ENCODE measurements around the gene PRR20G. TPM values are rescaled to one million over a fixed set of nuclear protein-coding genes. Genes with fewer than 3 reads are reported as not detected.

PRR20G gene
- total and polyA plus RNA-seq, 2 experiments from 2014 or later: 0.39 TPM; not detected in 1

- no peaks in the 10 kb centered on the region for H3K27me3 ChIP-seq (ENCODE audit: insufficient read depth)
- H2AFZ ChIP-seq: no peak overlapping the region
- Mint-ChIP-seq H3K27ac (no peak overlapping the region), H3K36me3 (ENCODE audit: low read depth) (0 out of 3 replicates have a peak, but pooled peaks cover under 1% of the 10 kb centered on the region), H3K9me3 (peaks cover 18% of the 10 kb centered on the region), H3K27me3 (ENCODE audit: insufficient read depth, low read depth, poor library complexity) (peaks cover 5% of the 10 kb centered on the region), H3K4me3 (no peak overlapping the region), H3K4me1 (no peaks in the 10 kb centered on the region)
- no peaks in the 10 kb centered on the region for H4K20me1 ChIP-seq (replicated peaks; ENCODE audit: insufficient read depth)
- H3K4me3 ChIP-seq: no peak overlapping the region
- TF ChIP-seq ZNF462 (CRISPR knock-in tag; IDR thresholded peaks at IDR 0.05) (no peak), NANOG (IDR thresholded peaks at IDR 0.05; ENCODE audit: borderline replicate concordance) (no peak), JUNB (IDR thresholded peaks at IDR 0.05; ENCODE audit: unreplicated experiment) (no peak), CTCF (conservative IDR thresholded peaks at IDR 0.05; ENCODE audit: low read depth in 2 of 2) (no peak), CREB1 (CRISPR knock-in tag; IDR thresholded peaks at IDR 0.05; ENCODE audit: low read depth) (no peak), EZH2 (IDR thresholded peaks at IDR 0.05; ENCODE audit: low read depth, unreplicated experiment) (no peak), POLR2AphosphoS5 (IDR thresholded peaks at IDR 0.05; ENCODE audit: low read depth) (no peak), EZH2phosphoT487 (IDR thresholded peaks at IDR 0.05; ENCODE audit: unreplicated experiment) (no peak), STAT1 (IDR thresholded peaks at IDR 0.05; ENCODE audit: unreplicated experiment) (no peak), ZNF331 (CRISPR knock-in tag; IDR thresholded peaks at IDR 0.05; ENCODE audit: low read depth) (no peak), REST (IDR thresholded peaks at IDR 0.05; ENCODE audit: unreplicated experiment) (no peak), ETS1 (IDR thresholded peaks at IDR 0.05) (no peak), ZNF114 (CRISPR knock-in tag; IDR thresholded peaks at IDR 0.05) (no peak)
- H3K4me2 ChIP-seq: no peak overlapping the region
- H3K27ac ChIP-seq (ENCODE audit: low read depth): no peak overlapping the region
- no peaks in the 10 kb centered on the region for H3F3A ChIP-seq (replicated peaks; ENCODE audit: low read depth)
- no peaks in the 10 kb centered on the region for H3K9me2 ChIP-seq (ENCODE audit: insufficient read depth)
- H3K79me2 ChIP-seq (replicated peaks; ENCODE audit: insufficient read depth): no peaks in the 10 kb centered on the region
- ATAC-seq (no peak), DNase-seq (ENCODE audit: low spot score) (no peak)
- H3K36me3 ChIP-seq (ENCODE audit: insufficient read depth): no peaks in the 10 kb centered on the region
- H3K4me1 ChIP-seq (ENCODE audit: insufficient read depth): no peaks in the 10 kb centered on the region
Measured at GRCh38 chr3:127234778-127235177, 53.1 kb downstream of the PRR20G start.

Data from GM23338 (cell line).